Progenitor cell of endocrine pancreas (in vitro differentiated cells): Measurements from ENCODE around the gene ZFAND4. TPM values are rescaled to one million over a fixed set of nuclear protein-coding genes. Genes with fewer than 3 reads are reported as not detected.

Experiments
- DNase-seq: peaks from one replicate; pipeline ENCODE4 v3.0.0; 2021; ENCODE audit warnings: low spot score; ENCODE audit not compliant: unreplicated experiment
- H3K27ac Mint-ChIP-seq: 2 replicates; pipeline ENCODE4 v1.8.0; 2021; ENCODE audit warnings: mild to moderate bottlenecking, moderate library complexity, mixed read lengths
- H3K27me3 Mint-ChIP-seq: 2 replicates; pipeline ENCODE4 v1.8.0; 2021; ENCODE audit warnings: mixed read lengths
- H3K36me3 Mint-ChIP-seq: 2 replicates; pipeline ENCODE4 v1.8.0; 2022; ENCODE audit warnings: mixed read lengths; ENCODE audit not compliant: insufficient read depth
- H3K4me1 Mint-ChIP-seq: 2 replicates; pipeline ENCODE4 v1.8.0; 2021; ENCODE audit warnings: low read depth, mixed read lengths
- H3K4me3 Mint-ChIP-seq: 2 replicates; pipeline ENCODE4 v1.8.0; 2021; ENCODE audit warnings: low read depth, mild to moderate bottlenecking, moderate library complexity, mixed read lengths
- H3K9me3 Mint-ChIP-seq: 2 replicates; pipeline ENCODE4 v1.8.0; 2021; ENCODE audit warnings: low read depth, mixed read lengths
- CTCF ChIP-seq: fragments of 200-600 bp; sonication (generic); IDR thresholded peaks from one replicate; pipeline ENCODE4 v1.5.0; 2021; ENCODE audit warnings: antibody characterized with exemption, mild to moderate bottlenecking; ENCODE audit not compliant: unreplicated experiment
- total RNA-seq: library from RNA; stranded (reverse); gene quantifications from 2 replicates; pipeline ENCODE4 v1.2.1, GENCODE V29; 2021

The ZFAND4 gene
- total RNA-seq, 1 donor from 2014 or later: 27.9 TPM

- no peak for TF ChIP-seq CTCF
- no peak overlapping the region for H3K27ac Mint-ChIP-seq
- H3K27me3 Mint-ChIP-seq: no peaks in the 10 kb centered on the region
- H3K4me3 Mint-ChIP-seq: no peak overlapping the region
- H3K36me3 Mint-ChIP-seq: peaks cover 18% of the 10 kb centered on the region
- no peak for DNase-seq
- no peaks in the 10 kb centered on the region for H3K9me3 Mint-ChIP-seq
- peaks cover 4% of the 10 kb centered on the region for H3K4me1 Mint-ChIP-seq
Observed at GRCh38 chr10:45624724-45625123, 47.8 kb downstream of the ZFAND4 start.

GRCh38 chr10:45614869-45615268 is 57.7 kb downstream of the ZFAND4 start:
- no peak for DNase-seq
- H3K36me3 Mint-ChIP-seq: peaks cover 7% of the 10 kb centered on the region

GRCh38 chr10:45612741-45613140 is 59.8 kb downstream of the ZFAND4 start:
- H3K9me3 Mint-ChIP-seq: no peaks in the 10 kb centered on the region
- no peaks in the 10 kb centered on the region for H3K4me1 Mint-ChIP-seq
- H3K27me3 Mint-ChIP-seq: no peaks in the 10 kb centered on the region
- no peak for DNase-seq
- H3K27ac Mint-ChIP-seq: no peak overlapping the region
- TF ChIP-seq CTCF: no peak
- no peak overlapping the region for H3K4me3 Mint-ChIP-seq
- peaks cover 7% of the 10 kb centered on the region for H3K36me3 Mint-ChIP-seq

More at GRCh38 chr10:45614869-45615268, 57.7 kb downstream of the ZFAND4 start:
- Mint-ChIP-seq H3K27me3 (no peaks in the 10 kb centered on the region), H3K4me3 (no peak overlapping the region), H3K4me1 (no peaks in the 10 kb centered on the region), H3K27ac (no peak overlapping the region), H3K9me3 (no peaks in the 10 kb centered on the region)
- TF ChIP-seq CTCF: no peak

GRCh38 chr10:45608052-45608451 is 64.5 kb downstream of the ZFAND4 start:
- H3K9me3 Mint-ChIP-seq: no peaks in the 10 kb centered on the region
- H3K4me3 Mint-ChIP-seq: no peak overlapping the region
- H3K4me1 Mint-ChIP-seq: no peaks in the 10 kb centered on the region
- no peak overlapping the region for H3K27ac Mint-ChIP-seq
- no peaks in the 10 kb centered on the region for H3K27me3 Mint-ChIP-seq
- DNase-seq: no peak
- H3K36me3 Mint-ChIP-seq: peaks cover 7% of the 10 kb centered on the region
- TF ChIP-seq CTCF: no peak

GRCh38 chr10:45607276-45607675 is 65.3 kb downstream of the ZFAND4 start:
- Mint-ChIP-seq H3K4me1 (no peaks in the 10 kb centered on the region), H3K36me3 (peaks cover 5% of the 10 kb centered on the region), H3K27ac (no peak overlapping the region), H3K4me3 (no peak overlapping the region), H3K9me3 (no peaks in the 10 kb centered on the region), H3K27me3 (no peaks in the 10 kb centered on the region)
- DNase-seq: no peak
- TF ChIP-seq CTCF: no peak
